ENCODE data around the gene DYRK1A. TPM values are rescaled to one million over a fixed set of nuclear protein-coding genes. Genes with fewer than 3 reads are reported as not detected.

DYRK1A gene
- total RNA-seq, 1 experiment from 2014 or later = 49.3 TPM

GRCh38 chr21:37561941-37562919 lies 195.7 kb downstream of the DYRK1A start:
- ChIA-PET CTCF (no interaction called here), RAD21 (ENCODE audit: low non-redundant PET in 1 of 2, low total read pairs in 2 of 2, uncharacterized antibody in 2 of 2, unreplicated experiment in 2 of 2) (no interaction called here), POLR2A (no interaction called here)
- no peaks in the 10 kb centered on the region for H3K36me3 ChIP-seq (ENCODE audit: control insufficient read depth in 1 of 2, insufficient read depth in 2 of 2, low read length in 2 of 2)
- peaks cover 16 to 29% of the 10 kb centered on the region in 2 experiments for H3K4me1 ChIP-seq (ENCODE audit: control insufficient read depth in 1 of 2, insufficient read depth in 2 of 2, low read length in 2 of 2)
- TF ChIP-seq SIN3A (IDR thresholded peaks at IDR 0.05; ENCODE audit: low read depth) = no peak
- no peak for TF ChIP-seq CBX3 (IDR thresholded peaks at IDR 0.05; ENCODE audit: low read depth)
- no peak for TF ChIP-seq EZH2phosphoT487 (IDR thresholded peaks at IDR 0.05; ENCODE audit: borderline replicate concordance)
- TF ChIP-seq ZNF274 (IDR thresholded peaks at IDR 0.05; ENCODE audit: low read depth, low read length) = no peak
- TF ChIP-seq CEBPB (IDR thresholded peaks at IDR 0.05; ENCODE audit: low read depth) = no peak
- TF ChIP-seq ELF1 (IDR thresholded peaks at IDR 0.05; ENCODE audit: borderline replicate concordance, low read depth) = no peak
- no peak for TF ChIP-seq SRF (IDR thresholded peaks at IDR 0.05; ENCODE audit: low read depth)
- TF ChIP-seq ZFX (IDR thresholded peaks at IDR 0.05) = no peak
- no peak for TF ChIP-seq POLR2AphosphoS5 (IDR thresholded peaks at IDR 0.05; ENCODE audit: low read depth, low read length)
- TF ChIP-seq FOSL1 (IDR thresholded peaks at IDR 0.05; ENCODE audit: low read depth) = no peak
- no peak for TF ChIP-seq JUND (IDR thresholded peaks at IDR 0.05)
- no peak overlapping the region for H3K4me3 ChIP-seq (replicated peaks in 1 of 2; ENCODE audit: low read depth in 1 of 2, low read length in 2 of 2)
- H4K20me1 ChIP-seq (ENCODE audit: insufficient read depth) = no peaks in the 10 kb centered on the region
- H3K9ac ChIP-seq (ENCODE audit: low read length) = no peak overlapping the region
- no peak overlapping the region for H2AFZ ChIP-seq (ENCODE audit: low read depth, low read length, poor library complexity, severe bottlenecking)
- BruUV-seq (replicated peaks) = no TSS peak
- H3K79me2 ChIP-seq (ENCODE audit: insufficient read depth, low read length) = no peaks in the 10 kb centered on the region
- DNase-seq (ENCODE audit: low read depth, low spot score) (no peak), ATAC-seq (no peak)
- intact Hi-C loops (cut with micrococcal nuclease) = loop anchor here (2.0 kb wide), 1 partner anchor 295 kb away; the partner anchor contains the start of gene VPS26C
- no peak overlapping the region for H3K4me2 ChIP-seq (ENCODE audit: low read length)
- no peaks in the 10 kb centered on the region for H3K9me2 ChIP-seq (ENCODE audit: insufficient read depth)
- peaks cover 0 to 5% of the 10 kb centered on the region in 2 experiments; a peak in 1 of 4 replicates for H3K9me3 ChIP-seq (ENCODE audit: control insufficient read depth in 1 of 2, insufficient read depth in 1 of 2, low read depth in 1 of 2, low read length in 2 of 2)
- H3K27me3 ChIP-seq (ENCODE audit: insufficient read depth, low read length) = no peaks in the 10 kb centered on the region
- no peak overlapping the region for H3K27ac ChIP-seq (ENCODE audit: low read depth, low read length)
